HEK293 (cell line): ENCODE measurements around the gene WAPL.

Source experiments
- CTCF ChIA-PET: fragments of 350-600 bp; formaldehyde crosslinking; extraction: SDS; loops from one replicate; lab custom pipeline; 2021; ENCODE audit warnings: antibody characterized with exemption; lab: Yijun Ruan, JAX
- POLR2A ChIA-PET: fragments of 300-600 bp; formaldehyde crosslinking; extraction: SDS; loops from one replicate; lab custom pipeline; 2020; ENCODE audit warnings: antibody characterized with exemption, inconsistent platforms; lab: Yijun Ruan, JAX
- H3K27ac ChIP-seq: fragments of 200-500 bp; sonication (Bioruptor generic); 2 replicates; pipeline ENCODE4 v1.5.1; 2014; ENCODE audit warnings: low read depth, low read length, control low read depth, inconsistent platforms; ENCODE audit errors: extremely low read depth
- H3K36me3 ChIP-seq, 2 experiments: fragments of 200-500 bp in 1 of 2; sonication (Bioruptor generic) in 1 of 2; 1 replicate in 1 of 2; 2 replicates in 1 of 2; pipeline ENCODE4 v1.5.1; 2014 to 2017; ENCODE audit warnings: inconsistent platforms in 2 of 2, low read length in 2 of 2; ENCODE audit not compliant: control insufficient read depth in 2 of 2, insufficient read depth in 1 of 2
- H3K4me1 ChIP-seq: fragments of 200-500 bp; sonication (Bioruptor generic); 2 replicates; pipeline ENCODE4 v1.5.1; 2014; ENCODE audit warnings: mild to moderate bottlenecking, low read length, inconsistent platforms; ENCODE audit not compliant: control insufficient read depth, insufficient read depth
- H3K4me3 ChIP-seq: 2 replicates; pipeline ENCODE4 v1.5.1; 2011; ENCODE audit warnings: low read depth, mild to moderate bottlenecking, control low read depth, low read length, moderate library complexity
- H3K9me3 ChIP-seq: fragments of 200-500 bp; sonication (Bioruptor generic); 2 replicates; pipeline ENCODE4 v1.5.1; 2014; ENCODE audit warnings: low read depth, low read length, inconsistent platforms; ENCODE audit not compliant: control insufficient read depth, insufficient read depth
- BCL11A ChIP-seq: fragments of 450-650 bp; formaldehyde crosslinking; IDR thresholded peaks from 2 replicates; pipeline ENCODE4 v1.5.1; 2016; ENCODE audit warnings: low read depth, missing biosample characterization, missing genetic modification characterization
- EGR2 ChIP-seq: fragments of 450-650 bp; formaldehyde crosslinking; IDR thresholded peaks from 2 replicates; pipeline ENCODE4 v1.5.1; 2016; ENCODE audit warnings: low read depth, missing biosample characterization, missing genetic modification characterization
- OVOL3 ChIP-seq: fragments of 450-650 bp; formaldehyde crosslinking; IDR thresholded peaks from 2 replicates; pipeline ENCODE4 v1.5.1; 2016; ENCODE audit warnings: missing biosample characterization, missing genetic modification characterization
- SCRT1 ChIP-seq: fragments of 450-650 bp; formaldehyde crosslinking; IDR thresholded peaks from 2 replicates; pipeline ENCODE4 v1.5.1; 2016; ENCODE audit warnings: missing biosample characterization, missing genetic modification characterization, borderline replicate concordance
- SCRT2 ChIP-seq: fragments of 450-650 bp; formaldehyde crosslinking; IDR thresholded peaks from 2 replicates; pipeline ENCODE4 v1.5.1; 2016; ENCODE audit warnings: missing biosample characterization, missing genetic modification characterization
- TCF7L2 ChIP-seq: IDR thresholded peaks from 2 replicates; pipeline ENCODE4 v1.6.1; 2011; ENCODE audit warnings: low read depth, mild to moderate bottlenecking, inconsistent platforms, low read length, moderate library complexity, borderline replicate concordance
- ZBTB10 ChIP-seq: fragments of 450-650 bp; formaldehyde crosslinking; IDR thresholded peaks from 2 replicates; pipeline ENCODE4 v1.5.1; 2016; ENCODE audit warnings: missing biosample characterization, missing genetic modification characterization
- ZBTB6 ChIP-seq: fragments of 450-650 bp; formaldehyde crosslinking; IDR thresholded peaks from 2 replicates; pipeline ENCODE4 v1.5.1; 2017; ENCODE audit warnings: missing biosample characterization, missing genetic modification characterization
- ZNF148 ChIP-seq: fragments of 450-650 bp; formaldehyde crosslinking; IDR thresholded peaks from 2 replicates; pipeline ENCODE4 v1.5.0; 2017; ENCODE audit warnings: missing biosample characterization, missing genetic modification characterization, borderline replicate concordance
- ZNF24 ChIP-seq: fragments of 450-650 bp; formaldehyde crosslinking; IDR thresholded peaks from 2 replicates; pipeline ENCODE4 v1.5.1; 2016; ENCODE audit warnings: missing biosample characterization, missing genetic modification characterization
- ZNF302 ChIP-seq: fragments of 450-650 bp; formaldehyde crosslinking; IDR thresholded peaks from 2 replicates; pipeline ENCODE4 v1.5.1; 2016; ENCODE audit warnings: missing biosample characterization, missing genetic modification characterization, low read depth
- ZNF398 ChIP-seq: fragments of 450-650 bp; formaldehyde crosslinking; IDR thresholded peaks from 2 replicates; pipeline ENCODE4 v1.5.1; 2017; ENCODE audit warnings: missing biosample characterization, missing genetic modification characterization
- ZNF416 ChIP-seq: fragments of 450-650 bp; formaldehyde crosslinking; IDR thresholded peaks from 2 replicates; pipeline ENCODE4 v1.5.1; 2016; ENCODE audit warnings: missing biosample characterization, missing genetic modification characterization
- ZNF473 ChIP-seq: fragments of 450-650 bp; formaldehyde crosslinking; IDR thresholded peaks from 2 replicates; pipeline ENCODE4 v1.5.1; 2017; ENCODE audit warnings: missing biosample characterization, missing genetic modification characterization
- ZNF624 ChIP-seq: fragments of 450-650 bp; formaldehyde crosslinking; IDR thresholded peaks from 2 replicates; pipeline ENCODE4 v1.5.1; 2017; ENCODE audit warnings: missing biosample characterization, missing genetic modification characterization
- ZNF654 ChIP-seq: fragments of 450-650 bp; formaldehyde crosslinking; IDR thresholded peaks from 2 replicates; pipeline ENCODE4 v1.5.1; 2016; ENCODE audit warnings: low read depth, missing biosample characterization, missing genetic modification characterization
- ZNF777 ChIP-seq: fragments of 450-650 bp; formaldehyde crosslinking; IDR thresholded peaks from 2 replicates; pipeline ENCODE4 v1.5.1; 2017; ENCODE audit warnings: missing biosample characterization, missing genetic modification characterization, borderline replicate concordance

WAPL gene

GRCh38 chr10:86397120-86397519, 124.5 kb downstream of the WAPL start:
- no peaks in the 10 kb centered on the region for H3K36me3 ChIP-seq
- POLR2A ChIA-PET: no interaction called here
- CTCF ChIA-PET: interaction anchor here (0.5 kb wide), 2 partner anchors 543 to 884 kb away, joined by 3 to 5 read pairs; no protein-coding TSS in a partner anchor
- H3K27ac ChIP-seq: no peak overlapping the region
- no peak overlapping the region for H3K4me3 ChIP-seq
- peak; percentile 88 for TF ChIP-seq SCRT2
- TF ChIP-seq SCRT1 (tag by site-specific recombination): peak; percentile 69
- TF ChIP-seq TCF7L2: no peak
- H3K4me1 ChIP-seq: no peaks in the 10 kb centered on the region; the same call in 1 of the 2 replicates
- H3K9me3 ChIP-seq: no peaks in the 10 kb centered on the region

GRCh38 chr10:86393862-86394455, 127.6 kb downstream of the WAPL start:
- Histone ChIP-seq H3K4me3 (no peak overlapping the region), H3K27ac (no peak overlapping the region), H3K4me1 (no peaks in the 10 kb centered on the region), H3K9me3 (no peaks in the 10 kb centered on the region), H3K36me3 (no peaks in the 10 kb centered on the region)
- TF ChIP-seq ZNF416 (no peak), ZBTB6 (tag by site-specific recombination) (no peak), BCL11A (tag by site-specific recombination) (no peak), ZNF777 (tag by site-specific recombination) (no peak), ZNF148 (tag by site-specific recombination) (no peak), ZBTB10 (tag by site-specific recombination) (no peak), ZNF473 (tag by site-specific recombination) (no peak), ZNF398 (no peak), ZNF24 (no peak), ZNF654 (no peak), ZNF302 (no peak), EGR2 (no peak), OVOL3 (no peak), ZNF624 (tag by site-specific recombination) (no peak)
- POLR2A ChIA-PET: no interaction called here
- CTCF ChIA-PET: interaction anchor here (0.5 to 0.7 kb wide), 3 partner anchors 153 to 186 kb away, joined by 3 read pairs; no protein-coding TSS in a partner anchor
